ENCODE measurements around the gene AKR1C8. TPM values are rescaled to one million over a fixed set of nuclear protein-coding genes. Genes with fewer than 3 reads are reported as not detected.
A peak's percentile ranks its signal among the peaks of the same experiment; 100 is the strongest.
"Not testable (repeated sequence)": the region's sequence is repeated elsewhere in the genome, so short reads cannot be mapped to it uniquely, and the experiment has no call there.

Gene AKR1C8
- total RNA-seq, 3 donors from 2014 or later = not detected

DNA sequence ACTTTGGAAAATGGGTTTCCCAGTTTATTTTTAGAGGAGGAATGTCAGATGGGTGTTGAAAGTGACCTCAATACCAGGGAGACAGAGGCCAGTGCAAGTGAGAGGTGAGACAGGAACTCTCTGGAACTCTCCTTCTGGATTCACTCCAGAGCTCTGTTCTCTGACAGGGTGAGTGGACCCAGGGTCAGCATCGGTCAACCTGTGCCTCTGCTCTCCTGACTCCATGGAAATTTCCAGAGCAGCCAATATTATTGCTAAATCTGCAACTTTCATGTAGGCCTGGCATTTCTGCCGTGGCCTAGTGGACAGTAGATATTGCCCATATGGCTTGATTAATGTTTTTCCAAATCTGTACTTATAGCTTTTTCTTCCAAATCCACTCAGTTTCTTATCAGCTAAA lies 31.9 kb upstream of the AKR1C8 start:
- intact Hi-C loops (cut with DNase I, micrococcal nuclease) = no loop called here
- Histone ChIP-seq H3K4me1 (ENCODE audit: low read depth) (no peaks in the 10 kb centered on the region), H3K4me3 (no peak overlapping the region), H3K9me3 (no peaks in the 10 kb centered on the region), H3K36me3 (ENCODE audit: low read depth) (no peaks in the 10 kb centered on the region)
- ATAC-seq (no peak), DNase-seq (no peak)
- TF ChIP-seq, protein P1, sequence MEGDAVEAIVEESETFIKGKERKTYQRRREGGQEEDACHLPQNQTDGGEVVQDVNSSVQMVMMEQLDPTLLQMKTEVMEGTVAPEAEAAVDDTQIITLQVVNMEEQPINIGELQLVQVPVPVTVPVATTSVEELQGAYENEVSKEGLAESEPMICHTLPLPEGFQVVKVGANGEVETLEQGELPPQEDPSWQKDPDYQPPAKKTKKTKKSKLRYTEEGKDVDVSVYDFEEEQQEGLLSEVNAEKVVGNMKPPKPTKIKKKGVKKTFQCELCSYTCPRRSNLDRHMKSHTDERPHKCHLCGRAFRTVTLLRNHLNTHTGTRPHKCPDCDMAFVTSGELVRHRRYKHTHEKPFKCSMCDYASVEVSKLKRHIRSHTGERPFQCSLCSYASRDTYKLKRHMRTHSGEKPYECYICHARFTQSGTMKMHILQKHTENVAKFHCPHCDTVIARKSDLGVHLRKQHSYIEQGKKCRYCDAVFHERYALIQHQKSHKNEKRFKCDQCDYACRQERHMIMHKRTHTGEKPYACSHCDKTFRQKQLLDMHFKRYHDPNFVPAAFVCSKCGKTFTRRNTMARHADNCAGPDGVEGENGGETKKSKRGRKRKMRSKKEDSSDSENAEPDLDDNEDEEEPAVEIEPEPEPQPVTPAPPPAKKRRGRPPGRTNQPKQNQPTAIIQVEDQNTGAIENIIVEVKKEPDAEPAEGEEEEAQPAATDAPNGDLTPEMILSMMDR (IDR thresholded peaks at IDR 0.05) = no peak

DNA sequence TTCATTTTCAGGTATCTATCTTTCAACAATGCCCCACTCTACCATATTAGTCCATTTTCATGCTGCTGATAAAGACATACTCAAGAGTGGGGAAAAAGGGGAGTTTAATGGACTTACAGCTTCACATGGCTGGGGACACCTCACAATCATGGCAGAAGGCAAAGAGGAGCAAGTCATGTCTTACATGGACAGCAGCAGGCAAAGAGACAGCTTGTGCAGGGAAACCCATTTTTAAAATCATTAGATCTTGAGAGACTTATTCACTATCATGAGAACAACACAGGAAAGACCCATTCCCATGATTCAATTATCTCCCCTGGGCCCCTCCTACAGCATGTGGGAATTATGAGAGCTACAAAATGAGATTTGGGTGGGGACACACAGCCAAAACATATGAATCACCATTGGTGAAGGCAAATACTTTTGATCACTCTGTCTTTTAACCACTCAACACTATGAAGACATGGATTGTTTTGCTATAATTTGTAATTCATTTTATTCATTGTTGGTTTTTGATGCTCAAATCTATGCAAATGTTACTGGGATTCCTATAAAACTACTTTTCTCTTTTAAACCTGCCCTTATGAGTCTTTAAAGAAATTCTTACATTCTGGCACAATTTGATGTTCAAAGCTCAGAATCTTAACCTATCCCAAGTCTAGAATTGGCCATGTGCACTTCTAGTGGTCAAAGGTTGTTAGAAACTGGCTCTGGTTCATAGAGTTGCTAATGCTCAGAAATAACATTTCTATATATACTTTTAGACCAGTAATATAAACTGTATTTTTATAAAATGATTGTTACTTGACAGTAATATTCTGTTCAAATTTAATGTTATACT lies 27.0 kb upstream of the AKR1C8 start:
- intact Hi-C loops (cut with DNase I, micrococcal nuclease) = no loop called here
- Histone ChIP-seq H3K4me1 (ENCODE audit: low read depth) (no peaks in the 10 kb centered on the region), H3K9me3 (no peaks in the 10 kb centered on the region), H3K36me3 (ENCODE audit: low read depth) (no peaks in the 10 kb centered on the region), H3K4me3 (no peak overlapping the region)
- ATAC-seq = no peak
- DNase-seq = no peak
- TF ChIP-seq, protein P1 (IDR thresholded peaks at IDR 0.05) = no peak

DNA sequence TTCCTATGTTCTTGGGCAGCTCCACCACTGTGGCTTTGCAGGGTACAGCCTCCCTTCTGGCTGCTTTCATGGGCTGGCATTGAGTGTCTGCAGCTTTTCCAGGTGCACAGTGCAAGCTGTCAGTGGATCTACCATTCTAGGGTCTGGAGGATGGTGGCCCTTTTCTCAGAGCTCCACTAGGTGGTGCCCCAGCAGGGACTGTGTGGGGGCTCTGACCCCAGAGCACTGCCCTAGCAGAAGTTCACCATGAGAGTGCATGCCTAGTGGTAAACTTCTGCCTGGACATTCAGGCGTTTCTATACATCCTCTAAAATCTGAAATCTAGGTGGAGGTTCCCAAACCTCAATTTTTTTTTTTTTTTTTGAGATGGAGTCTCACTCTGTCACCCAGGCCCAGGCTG lies 25.3 kb upstream of the AKR1C8 start:
- H3K4me3 ChIP-seq; H3K4me1 ChIP-seq (ENCODE audit: low read depth); DNase-seq; ATAC-seq; H3K9me3 ChIP-seq; intact Hi-C loops (cut with DNase I, micrococcal nuclease); H3K36me3 ChIP-seq (ENCODE audit: low read depth): not testable (repeated sequence)

DNA sequence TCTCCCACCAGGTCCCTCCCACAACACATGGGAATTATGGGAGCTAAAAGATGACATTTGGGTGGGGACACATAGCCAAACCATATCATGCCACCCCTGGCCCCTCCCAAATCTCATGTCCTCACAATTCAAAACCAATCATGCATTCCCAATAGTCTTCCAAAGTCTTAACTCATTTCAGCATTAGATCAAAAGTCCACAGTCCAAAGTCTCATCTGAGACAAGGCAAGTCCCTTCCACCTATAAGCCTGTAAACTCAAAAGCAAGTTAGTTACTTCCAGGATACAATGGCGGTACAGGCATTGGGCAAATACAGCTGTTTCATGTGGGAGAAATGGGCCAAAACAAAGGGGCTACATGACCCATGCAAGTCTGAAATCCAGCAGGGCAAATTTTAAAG lies 24.8 kb upstream of the AKR1C8 start:
- ATAC-seq; H3K9me3 ChIP-seq; intact Hi-C loops (cut with DNase I, micrococcal nuclease); H3K4me1 ChIP-seq (ENCODE audit: low read depth); H3K4me3 ChIP-seq; DNase-seq; H3K36me3 ChIP-seq (ENCODE audit: low read depth): not testable (repeated sequence)

DNA sequence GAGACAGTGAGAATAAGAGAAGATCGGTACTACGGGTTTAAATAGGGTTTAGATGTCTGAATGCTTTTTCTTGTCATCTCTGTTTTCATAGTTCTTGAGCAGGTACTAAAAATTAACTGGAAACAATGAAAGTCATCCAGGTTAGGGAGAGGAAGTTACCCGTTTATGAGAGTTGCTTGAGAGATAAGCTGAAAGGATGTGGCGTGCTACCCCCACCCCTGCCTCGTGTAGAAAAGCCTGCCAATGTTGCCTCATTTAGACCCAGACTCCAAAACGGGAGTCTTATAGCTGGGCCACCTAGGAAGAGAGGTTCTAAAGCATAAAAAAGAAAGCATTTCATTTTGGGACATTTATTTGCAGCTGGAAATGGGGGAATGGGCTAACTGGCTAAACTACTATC lies 21.8 kb upstream of the AKR1C8 start:
- Histone ChIP-seq H3K4me1 (ENCODE audit: low read depth) (no peaks in the 10 kb centered on the region), H3K9me3 (no peaks in the 10 kb centered on the region), H3K4me3 (no peak overlapping the region), H3K36me3 (ENCODE audit: low read depth) (no peaks in the 10 kb centered on the region)
- DNase-seq = no peak
- no peak for ATAC-seq
- TF ChIP-seq, protein P1 (IDR thresholded peaks at IDR 0.05) = no peak
- intact Hi-C loops (cut with DNase I, micrococcal nuclease) = no loop called here

DNA sequence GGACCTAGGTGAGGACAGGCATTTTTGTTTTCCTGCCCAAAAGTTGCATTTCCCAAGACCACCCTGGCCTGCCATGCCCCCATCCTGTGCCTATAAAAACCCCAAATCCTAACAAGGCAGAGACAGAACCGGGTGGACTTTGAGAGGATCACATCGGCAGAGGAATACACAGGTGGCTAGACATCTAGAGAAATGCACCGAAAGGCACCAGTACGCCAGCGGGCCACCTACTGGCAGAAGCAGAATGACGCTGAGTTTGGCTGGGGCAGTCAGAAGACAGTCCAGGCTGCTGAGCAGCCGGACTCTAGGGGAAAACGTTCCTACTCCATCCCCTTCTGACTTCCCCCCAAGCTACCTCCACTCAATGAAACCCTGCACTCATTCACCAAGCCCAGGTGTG lies 14.4 kb upstream of the AKR1C8 start:
- no peak for ATAC-seq
- DNase-seq = peak in 1 of 3 donors; percentile 8
- Histone ChIP-seq H3K4me3 (no peak overlapping the region), H3K36me3 (ENCODE audit: low read depth) (no peaks in the 10 kb centered on the region), H3K4me1 (ENCODE audit: low read depth) (no peaks in the 10 kb centered on the region), H3K9me3 (no peaks in the 10 kb centered on the region)
- intact Hi-C loops (cut with DNase I, micrococcal nuclease) = no loop called here
- TF ChIP-seq, protein P1 (IDR thresholded peaks at IDR 0.05) = no peak

Data from mucosa of descending colon (tissue), 3 donors.